A673 (cell line): ENCODE results near the gene PKD1.

ENCODE experiments used
- EZH2 ChIP-seq: fragments of 200-600 bp; sonication (generic); IDR thresholded peaks from 2 replicates; pipeline ENCODE4 v1.6.1; 2017; ENCODE audit warnings: borderline replicate concordance, low read depth, mild to moderate bottlenecking, mixed read lengths, antibody characterized with exemption, low read length; ENCODE audit not compliant: poor library complexity, severe bottlenecking
- TF ChIP-seq, protein P1 (sequence below): fragments of 300-800, 200-600 bp; sonication (generic); conservative IDR thresholded peaks from 2 replicates; pipeline ENCODE4 v1.5.1; 2017; ENCODE audit warnings: low read depth, mild to moderate bottlenecking, antibody characterized with exemption, low read length, moderate library complexity, mixed read lengths

- TF ChIP-seq, protein P1, sequence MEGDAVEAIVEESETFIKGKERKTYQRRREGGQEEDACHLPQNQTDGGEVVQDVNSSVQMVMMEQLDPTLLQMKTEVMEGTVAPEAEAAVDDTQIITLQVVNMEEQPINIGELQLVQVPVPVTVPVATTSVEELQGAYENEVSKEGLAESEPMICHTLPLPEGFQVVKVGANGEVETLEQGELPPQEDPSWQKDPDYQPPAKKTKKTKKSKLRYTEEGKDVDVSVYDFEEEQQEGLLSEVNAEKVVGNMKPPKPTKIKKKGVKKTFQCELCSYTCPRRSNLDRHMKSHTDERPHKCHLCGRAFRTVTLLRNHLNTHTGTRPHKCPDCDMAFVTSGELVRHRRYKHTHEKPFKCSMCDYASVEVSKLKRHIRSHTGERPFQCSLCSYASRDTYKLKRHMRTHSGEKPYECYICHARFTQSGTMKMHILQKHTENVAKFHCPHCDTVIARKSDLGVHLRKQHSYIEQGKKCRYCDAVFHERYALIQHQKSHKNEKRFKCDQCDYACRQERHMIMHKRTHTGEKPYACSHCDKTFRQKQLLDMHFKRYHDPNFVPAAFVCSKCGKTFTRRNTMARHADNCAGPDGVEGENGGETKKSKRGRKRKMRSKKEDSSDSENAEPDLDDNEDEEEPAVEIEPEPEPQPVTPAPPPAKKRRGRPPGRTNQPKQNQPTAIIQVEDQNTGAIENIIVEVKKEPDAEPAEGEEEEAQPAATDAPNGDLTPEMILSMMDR: no peak
- TF ChIP-seq EZH2: no peak
These were observed 42.8 kb downstream of the PKD1 start for GRCh38 chr16:2092866-2093265.
